Pancreas (tissue), 10 donors: ENCODE results near the gene GALNT13. TPM values are rescaled to one million over a fixed set of nuclear protein-coding genes. Genes with fewer than 3 reads are reported as not detected.

ENCODE experiments used
- ATAC-seq, 4 donors: fragments of 200-7000 bp; cut with Tn5 transposase; one replicate each; pipeline versions ENCODE4 v1.8.0 to v1.9.1; 2020; ENCODE audit warnings: mild to moderate bottlenecking in 4 of 4, moderate library complexity in 4 of 4
- DNase-seq, 6 donors: peaks; one replicate each; pipeline ENCODE4 v3.0.0-alpha.2; 2020
- FAIRE-seq: peaks from 2 replicates; lab custom pipeline; 2012; peaks lifted over from hg19 to GRCh38; lab: Jason Lieb, UNC
- H3K27ac ChIP-seq, 4 donors: fragments of 200-600 bp; sonication (generic); 1 replicate in 3 of 4; 2 replicates in 1 of 4; pipeline versions ENCODE4 v1.5.0 to v1.8.0; 2020
- H3K27me3 ChIP-seq, 4 donors: fragments of 200-600 bp; one replicate each; pipeline ENCODE4 v1.8.0; 2021
- H3K36me3 ChIP-seq, 3 donors: fragments of 200-600 bp; sonication (generic) in 1 of 3; one replicate each; pipeline versions ENCODE4 v1.5.0 to v1.8.0; 2020 to 2021
- H3K4me1 ChIP-seq, 3 donors: fragments of 200-600 bp; one replicate each; pipeline ENCODE4 v1.8.0; 2021
- H3K4me3 ChIP-seq, 4 donors: fragments of 200-600 bp; sonication (generic) in 2 of 4; one replicate each; pipeline versions ENCODE4 v1.5.0 to v1.8.0; 2020 to 2021
- H3K9me3 ChIP-seq, 4 donors: fragments of 200-600 bp; one replicate each; pipeline ENCODE4 v1.8.0; 2021
- CTCF ChIP-seq, 4 donors: fragments of 200-600 bp; sonication (generic) in 3 of 4; IDR thresholded peaks; one replicate each; pipeline versions ENCODE4 v1.5.0 to v1.8.0; 2021; ENCODE audit warnings: antibody characterized with exemption in 4 of 4
- WGBS, 2 donors: extraction: QIAGEN DNeasy Blood & Tissue Kit; methylation state at CpG; one replicate each; pipeline ENCODE4 v1.1.7; 2013; 5-methylcytosine and 5-hydroxymethylcytosine counted together
- intact Hi-C, 3 donors: fragments of 100-400 bp; cut with DNase I; formaldehyde crosslinking; loops; one replicate each; pipeline versions ENCODE4 v1.11.1 to v1.14.2; 2022
- polyA plus RNA-seq, 2 donors: library from polyadenylated mRNA; stranded (reverse); fragments of 200-250 nt; gene quantifications; one replicate each; pipeline ENCODE4 v1.2.3, GENCODE V29; 2013
- total RNA-seq, 6 donors: library from RNA; stranded (reverse); fragmentation: NEBNext Ultra II Directional in 4 of 6; extraction: Animal tissue kit (Norgen Biotek cat#: 25700) in 4 of 6; gene quantifications; one replicate each; pipeline versions ENCODE4 v1.2.1 to v1.2.4, GENCODE V29; 2021 to 2023
- donor health status: healthy with polysubstance abuse.
- donor health status: DM: no; HTN: no; CAD: no; lungs with moderate emphysema.
- donor health status: DM: no; HTN: no; CAD: no.
- donor health status: control.
- donor health status: control.
- donor health status: Bipolar disorder and iron deficiency.
- donor health status: DM: yes; HTN: yes; CAD: no.
- donor health status: DM: no; HTN: no; CAD: no.
- donor health status: DM: no; HTN: no; CAD: no.
- donor health status: DM: yes; HTN: yes; CAD: no.

GALNT13 gene
- total and polyA plus RNA-seq, 8 donors: 0.09 to 1.8 (median 0.74) TPM

GRCh38 chr2:154350911-154351310, 479.2 kb downstream of the GALNT13 start:
- Histone ChIP-seq H3K27ac (no peak overlapping the region), H3K4me1 (no peaks in the 10 kb centered on the region), H3K9me3 (no peaks in the 10 kb centered on the region), H3K4me3 (no peak overlapping the region), H3K27me3 (no peaks in the 10 kb centered on the region), H3K36me3 (no peaks in the 10 kb centered on the region)
- intact Hi-C loops: no loop called here
- FAIRE-seq (no peak), ATAC-seq (no peak), DNase-seq (no peak)
- 51 to 64% methylated on average over 3 of the region's 3 CpGs for WGBS, 2 donors
- no peak for TF ChIP-seq CTCF (IDR thresholded peaks at IDR 0.05)

- ATAC-seq: no peak
- H3K9me3 ChIP-seq: no peaks in the 10 kb centered on the region
- no peaks in the 10 kb centered on the region for H3K27me3 ChIP-seq
- TF ChIP-seq CTCF (IDR thresholded peaks at IDR 0.05): no peak
- no peaks in the 10 kb centered on the region for H3K4me1 ChIP-seq
- no peak overlapping the region for H3K27ac ChIP-seq
- intact Hi-C loops: no loop called here
- 73 to 80% methylated on average over 2 of the region's 2 CpGs for WGBS, 2 donors
- FAIRE-seq: no peak
- no peaks in the 10 kb centered on the region for H3K36me3 ChIP-seq
- DNase-seq: no peak
- no peak overlapping the region for H3K4me3 ChIP-seq
These were observed 489.6 kb downstream of the GALNT13 start for GRCh38 chr2:154361276-154361675.

GRCh38 chr2:154368153-154368552, 496.4 kb downstream of the GALNT13 start:
- H3K4me1 ChIP-seq: no peaks in the 10 kb centered on the region
- H3K36me3 ChIP-seq: no peaks in the 10 kb centered on the region
- TF ChIP-seq CTCF (IDR thresholded peaks at IDR 0.05): no peak
- H3K4me3 ChIP-seq: no peak overlapping the region
- FAIRE-seq: no peak
- DNase-seq: no peak
- no peak for ATAC-seq
- H3K27ac ChIP-seq: no peak overlapping the region
- H3K9me3 ChIP-seq: no peaks in the 10 kb centered on the region
- no peaks in the 10 kb centered on the region for H3K27me3 ChIP-seq
- intact Hi-C loops: no loop called here
- WGBS, 2 donors: 80 to 91% methylated on average over 2 of the region's 2 CpGs

GRCh38 chr2:154370873-154371272, 499.2 kb downstream of the GALNT13 start:
- no peaks in the 10 kb centered on the region for H3K9me3 ChIP-seq
- no peaks in the 10 kb centered on the region for H3K4me1 ChIP-seq
- intact Hi-C loops: no loop called here
- ATAC-seq (no peak), FAIRE-seq (no peak), DNase-seq (no peak)
- H3K36me3 ChIP-seq: no peaks in the 10 kb centered on the region
- TF ChIP-seq CTCF (IDR thresholded peaks at IDR 0.05): no peak
- H3K4me3 ChIP-seq: no peak overlapping the region
- no peaks in the 10 kb centered on the region for H3K27me3 ChIP-seq
- no peak overlapping the region for H3K27ac ChIP-seq

- ATAC-seq (no peak), FAIRE-seq (no peak), DNase-seq (no peak)
- no peaks in the 10 kb centered on the region for H3K36me3 ChIP-seq
- H3K27me3 ChIP-seq: no peaks in the 10 kb centered on the region
- no peak overlapping the region for H3K27ac ChIP-seq
- no peaks in the 10 kb centered on the region for H3K9me3 ChIP-seq
- 33 to 44% methylated on average over 1 of the region's 1 CpG for WGBS, 2 donors
- intact Hi-C loops: no loop called here
- no peak overlapping the region for H3K4me3 ChIP-seq
- H3K4me1 ChIP-seq: no peaks in the 10 kb centered on the region
- TF ChIP-seq CTCF (IDR thresholded peaks at IDR 0.05): no peak
These were observed 502.7 kb downstream of the GALNT13 start for GRCh38 chr2:154374416-154374815.
